Measurements from ENCODE around the gene NLGN1.

NLGN1 gene

DNA sequence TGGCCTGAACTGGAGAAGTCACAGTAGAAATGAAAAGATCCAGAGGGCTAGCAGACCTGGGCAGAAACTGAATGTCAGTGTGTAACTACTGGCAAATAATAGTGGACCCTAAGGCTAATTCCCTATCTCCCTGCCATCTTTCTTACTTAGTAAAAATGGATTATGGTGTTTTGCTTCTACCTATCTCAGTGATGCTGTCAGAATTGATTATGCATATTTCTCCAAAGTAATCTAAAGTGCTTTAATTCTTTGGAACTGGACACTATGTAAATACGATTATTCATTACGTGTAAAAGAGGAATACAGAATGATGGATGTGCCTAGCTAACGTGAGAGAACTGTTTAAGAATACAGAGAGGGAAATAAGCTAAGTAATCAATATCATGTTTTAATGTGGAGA lies 651.9 kb downstream of the NLGN1 start:
- TF ChIP-seq FOXM1 (IDR thresholded peaks at IDR 0.05; ENCODE audit: borderline replicate concordance) = no peak
- no peak for TF ChIP-seq ZNF384 (IDR thresholded peaks at IDR 0.05)
- TF ChIP-seq FOXA1 (IDR thresholded peaks at IDR 0.05) = no peak
- TF ChIP-seq ARNT (IDR thresholded peaks at IDR 0.05) = no peak
- ChIA-PET CTCF (no interaction called here), POLR2A (no interaction called here)
- DNase-seq (ENCODE audit: extremely low spot score) = no peak

DNA sequence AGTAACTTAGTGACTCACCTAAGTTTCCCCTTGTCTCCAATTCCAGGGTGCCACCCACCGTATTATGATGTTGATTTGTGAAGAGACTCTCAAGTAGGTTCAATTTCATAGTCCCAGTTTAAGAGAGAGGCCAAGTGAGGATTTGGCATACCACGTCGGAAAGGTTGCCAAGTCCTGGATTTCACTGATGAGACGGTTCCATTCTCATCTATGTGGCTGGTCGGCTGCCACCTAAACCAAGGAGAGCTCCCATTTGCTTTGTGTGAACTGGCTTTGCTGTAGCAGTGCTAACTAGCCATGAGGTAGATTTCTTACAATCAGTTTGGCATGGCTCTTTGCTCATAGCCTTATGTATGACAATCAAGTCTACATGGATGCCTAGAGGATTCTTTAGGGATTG lies 653.6 kb downstream of the NLGN1 start:
- CTCF ChIA-PET = no interaction called here
- no peak for DNase-seq (ENCODE audit: extremely low spot score)
- POLR2A ChIA-PET = no interaction called here
- TF ChIP-seq HDGF (IDR thresholded peaks at IDR 0.05; ENCODE audit: borderline replicate concordance) = no peak
- no peak for TF ChIP-seq FOXA1 (IDR thresholded peaks at IDR 0.05)
- TF ChIP-seq FOXK2 (IDR thresholded peaks at IDR 0.05) = no peak

- CTCF ChIA-PET = no interaction called here
- DNase-seq (ENCODE audit: extremely low spot score) = no peak
- TF ChIP-seq FOXM1 (IDR thresholded peaks at IDR 0.05; ENCODE audit: borderline replicate concordance) (no peak), FOXK2 (IDR thresholded peaks at IDR 0.05) (no peak), HDGF (IDR thresholded peaks at IDR 0.05; ENCODE audit: borderline replicate concordance) (no peak), TARDBP (IDR thresholded peaks at IDR 0.05) (no peak), SUZ12 (IDR thresholded peaks at IDR 0.05) (no peak), NFRKB (IDR thresholded peaks at IDR 0.05) (no peak)
- POLR2A ChIA-PET = no interaction called here
These were observed 661.3 kb downstream of the NLGN1 start for GRCh38 chr3:174058804-174059203.

DNA sequence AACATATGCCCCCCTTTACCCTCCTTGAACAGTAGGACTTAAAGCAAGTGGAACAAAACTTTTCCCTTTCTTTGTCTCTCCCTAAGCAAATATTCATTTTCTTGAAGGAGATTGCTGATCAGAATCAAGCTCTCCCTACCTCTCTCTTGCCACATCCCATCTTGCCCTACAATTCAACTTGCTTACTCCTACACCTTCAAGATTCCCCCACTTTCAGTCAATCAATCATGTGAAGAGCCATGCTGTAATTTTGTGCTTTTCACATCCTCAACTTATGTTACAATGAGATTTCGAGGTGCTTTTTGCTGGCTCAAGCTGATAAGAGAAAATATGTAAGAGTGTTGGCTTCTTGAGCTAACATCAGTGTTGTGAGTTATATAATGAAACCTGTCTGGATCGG lies 662.9 kb downstream of the NLGN1 start:
- TF ChIP-seq FOXA1 (IDR thresholded peaks at IDR 0.05) = no peak
- no peak for TF ChIP-seq BHLHE40 (IDR thresholded peaks at IDR 0.05; ENCODE audit: borderline replicate concordance)
- TF ChIP-seq SUZ12 (IDR thresholded peaks at IDR 0.05) = no peak
- no peak for TF ChIP-seq CTBP1 (IDR thresholded peaks at IDR 0.05; ENCODE audit: borderline replicate concordance)
- no peak for TF ChIP-seq ARNT (IDR thresholded peaks at IDR 0.05)
- TF ChIP-seq NFRKB (IDR thresholded peaks at IDR 0.05) = no peak
- TF ChIP-seq ELF4 (IDR thresholded peaks at IDR 0.05) = no peak
- no peak for TF ChIP-seq HDGF (IDR thresholded peaks at IDR 0.05; ENCODE audit: borderline replicate concordance)
- TF ChIP-seq PKNOX1 (IDR thresholded peaks at IDR 0.05) = no peak
- TF ChIP-seq SP1 (IDR thresholded peaks at IDR 0.05) = no peak
- TF ChIP-seq LEF1 (IDR thresholded peaks at IDR 0.05; ENCODE audit: borderline replicate concordance) = no peak
- TF ChIP-seq FOXK2 (IDR thresholded peaks at IDR 0.05) = no peak
- DNase-seq (ENCODE audit: extremely low spot score) = no peak
- ChIA-PET CTCF (no interaction called here), POLR2A (no interaction called here)

- ChIA-PET POLR2A (no interaction called here), CTCF (no interaction called here)
- no peak for DNase-seq (ENCODE audit: extremely low spot score)
- TF ChIP-seq ZNF384 (IDR thresholded peaks at IDR 0.05) = no peak
- no peak for TF ChIP-seq HDGF (IDR thresholded peaks at IDR 0.05; ENCODE audit: borderline replicate concordance)
- TF ChIP-seq SP1 (IDR thresholded peaks at IDR 0.05) = no peak
- TF ChIP-seq ARNT (IDR thresholded peaks at IDR 0.05) = no peak
- no peak for TF ChIP-seq PKNOX1 (IDR thresholded peaks at IDR 0.05)
- TF ChIP-seq L3MBTL2 (conservative IDR thresholded peaks at IDR 0.05) = no peak
- no peak for TF ChIP-seq NFRKB (IDR thresholded peaks at IDR 0.05)
- TF ChIP-seq SUZ12 (IDR thresholded peaks at IDR 0.05) = no peak
- TF ChIP-seq BHLHE40 (IDR thresholded peaks at IDR 0.05; ENCODE audit: borderline replicate concordance) = no peak
- no peak for TF ChIP-seq ELF4 (IDR thresholded peaks at IDR 0.05)
These were observed 663.6 kb downstream of the NLGN1 start for GRCh38 chr3:174061162-174061561.

GRCh38 chr3:174061731-174062130 lies 664.2 kb downstream of the NLGN1 start:
- CTCF ChIA-PET = no interaction called here
- DNase-seq (ENCODE audit: extremely low spot score) = no peak
- POLR2A ChIA-PET = no interaction called here
- TF ChIP-seq ZNF384 (IDR thresholded peaks at IDR 0.05) (no peak), FOXM1 (IDR thresholded peaks at IDR 0.05; ENCODE audit: borderline replicate concordance) (no peak), FOXA1 (IDR thresholded peaks at IDR 0.05) (no peak), PKNOX1 (IDR thresholded peaks at IDR 0.05) (no peak), HDGF (IDR thresholded peaks at IDR 0.05; ENCODE audit: borderline replicate concordance) (no peak), L3MBTL2 (conservative IDR thresholded peaks at IDR 0.05) (no peak), LEF1 (IDR thresholded peaks at IDR 0.05; ENCODE audit: borderline replicate concordance) (no peak), CTBP1 (IDR thresholded peaks at IDR 0.05; ENCODE audit: borderline replicate concordance) (no peak), ELF4 (IDR thresholded peaks at IDR 0.05) (no peak)

DNA sequence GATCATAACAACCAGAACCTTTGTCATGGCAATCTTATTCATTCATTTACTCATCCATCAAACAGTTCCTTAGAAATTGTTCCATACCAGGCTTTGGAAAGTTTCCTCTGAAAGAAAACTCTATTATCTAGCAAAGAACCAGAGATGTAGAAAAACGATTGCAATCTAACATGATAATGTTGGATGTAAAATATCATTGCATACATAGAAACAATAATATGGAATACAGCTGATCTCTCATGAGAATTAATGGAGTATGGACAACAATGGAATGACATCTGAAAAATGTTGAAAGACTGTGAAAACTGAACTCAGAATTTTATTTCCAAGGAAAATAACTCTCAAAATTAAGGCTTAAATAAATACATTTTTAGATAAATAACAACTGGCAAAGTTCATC lies 665.4 kb downstream of the NLGN1 start:
- ChIA-PET POLR2A (no interaction called here), CTCF (no interaction called here)
- TF ChIP-seq SUZ12 (IDR thresholded peaks at IDR 0.05) (no peak), CTBP1 (IDR thresholded peaks at IDR 0.05; ENCODE audit: borderline replicate concordance) (no peak), FOXM1 (IDR thresholded peaks at IDR 0.05; ENCODE audit: borderline replicate concordance) (no peak), FOXK2 (IDR thresholded peaks at IDR 0.05) (no peak), HDGF (IDR thresholded peaks at IDR 0.05; ENCODE audit: borderline replicate concordance) (no peak), PKNOX1 (IDR thresholded peaks at IDR 0.05) (no peak), BHLHE40 (IDR thresholded peaks at IDR 0.05; ENCODE audit: borderline replicate concordance) (no peak), ZNF384 (IDR thresholded peaks at IDR 0.05) (no peak), ARNT (IDR thresholded peaks at IDR 0.05) (no peak), FOXA1 (IDR thresholded peaks at IDR 0.05) (no peak), L3MBTL2 (conservative IDR thresholded peaks at IDR 0.05) (no peak), ELF4 (IDR thresholded peaks at IDR 0.05) (no peak), SP1 (IDR thresholded peaks at IDR 0.05) (no peak), TARDBP (IDR thresholded peaks at IDR 0.05) (no peak), NFRKB (IDR thresholded peaks at IDR 0.05) (no peak), LEF1 (IDR thresholded peaks at IDR 0.05; ENCODE audit: borderline replicate concordance) (no peak)
- DNase-seq (ENCODE audit: extremely low spot score) = no peak
